HCT116 (cell line): ENCODE measurements around the gene CD93. TPM values are rescaled to one million over a fixed set of nuclear protein-coding genes. Genes with fewer than 3 reads are reported as not detected.

Source experiments
- ATAC-seq: fragments of 200-7000 bp; cut with Tn5 transposase; 2 replicates; pipeline ENCODE4 v1.9.1; 2020; ENCODE audit warnings: mild to moderate bottlenecking, moderate library complexity
- BruUV-seq: library from RNA; stranded (reverse); fragments of 400-500 nt; replicated peaks from 2 replicates; lab custom pipeline; 2021; lab: Mats Ljungman, UMichigan
- CTCF ChIA-PET: fragments of 300-600 bp; sonication (Branson Sonifier 250); formaldehyde crosslinking; loops from one replicate; lab custom pipeline; 2021; ENCODE audit warnings: antibody characterized with exemption; lab: Charles Lee
- POLR2A ChIA-PET: fragments of 300-600, 350-600 bp; sonication (Branson Sonifier 250); formaldehyde crosslinking; loops from one replicate; lab custom pipeline; 2021; ENCODE audit warnings: antibody characterized with exemption; lab: Charles Lee
- RAD21 ChIA-PET, 2 experiments: fragments of 300-600 bp; sonication (Branson Sonifier 250); formaldehyde crosslinking; loops; one replicate each; lab custom pipeline; 2023; ENCODE audit warnings: low total read pairs in 2 of 2; ENCODE audit not compliant: uncharacterized antibody in 2 of 2, unreplicated experiment in 2 of 2, low non-redundant PET in 1 of 2; lab: Charles Lee
- DNase-seq: peaks from one replicate; pipeline ENCODE4 v3.0.0-alpha.2; 2010; ENCODE audit warnings: low read depth, low spot score
- H2AFZ ChIP-seq: fragments of 200-600 bp; shearing (Covaris generic), sonication (generic); 2 replicates; pipeline ENCODE4 v1.6.1; 2017; ENCODE audit warnings: low read depth, mixed run types, mixed read lengths, antibody characterized with exemption, low read length; ENCODE audit not compliant: poor library complexity, severe bottlenecking
- H3K27ac ChIP-seq: 2 replicates; pipeline ENCODE4 v1.5.1; 2012; ENCODE audit warnings: low read depth, low read length
- H3K27me3 ChIP-seq: fragments of 200-600 bp; sonication (generic); 2 replicates; pipeline ENCODE4 v1.6.1; 2016; ENCODE audit warnings: mixed run types, low read length, mixed read lengths; ENCODE audit not compliant: insufficient read depth
- H3K36me3 ChIP-seq, 2 experiments: fragments of 200-500 bp in 1 of 2; fragments of 200-600 bp in 1 of 2; sonication (Bioruptor generic) in 1 of 2; sonication (generic) in 1 of 2; 2 replicates each; pipeline versions ENCODE4 v1.5.1 to v1.6.1; 2014 to 2016; ENCODE audit warnings: low read length in 2 of 2, inconsistent platforms in 1 of 2, mixed read lengths in 1 of 2, mixed run types in 1 of 2; ENCODE audit not compliant: insufficient read depth in 2 of 2, control insufficient read depth in 1 of 2
- H3K4me1 ChIP-seq, 2 experiments: fragments of 200-600 bp in 1 of 2; sonication (generic) in 1 of 2; 2 replicates each; pipeline versions ENCODE4 v1.5.1 to v1.6.1; 2012 to 2017; ENCODE audit warnings: low read length in 2 of 2, inconsistent platforms in 1 of 2, mild to moderate bottlenecking in 1 of 2, mixed read lengths in 1 of 2, mixed run types in 1 of 2, moderate library complexity in 1 of 2; ENCODE audit not compliant: insufficient read depth in 2 of 2, control insufficient read depth in 1 of 2
- H3K4me2 ChIP-seq: fragments of 200-600 bp; sonication (generic); 2 replicates; pipeline ENCODE4 v1.6.1; 2017; ENCODE audit warnings: mixed run types, low read length, mixed read lengths
- H3K4me3 ChIP-seq, 2 experiments: fragments of 200-600 bp in 1 of 2; sonication (generic) in 1 of 2; replicated peaks in 1 of 2; 2 replicates each; pipeline ENCODE4 v1.5.1; 2011 to 2016; ENCODE audit warnings: low read length in 2 of 2, control low read depth in 1 of 2, low read depth in 1 of 2, mild to moderate bottlenecking in 1 of 2, mixed read lengths in 1 of 2, mixed run types in 1 of 2
- H3K79me2 ChIP-seq: fragments of 200-600 bp; sonication (generic); 2 replicates; pipeline ENCODE4 v1.6.1; 2017; ENCODE audit warnings: mild to moderate bottlenecking, mixed run types, low read length, moderate library complexity, mixed read lengths; ENCODE audit not compliant: insufficient read depth
- H3K9ac ChIP-seq: fragments of 200-600 bp; sonication (generic); 2 replicates; pipeline ENCODE4 v1.6.1; 2016; ENCODE audit warnings: low read length, mixed read lengths
- H3K9me2 ChIP-seq: fragments of 200-600 bp; sonication (generic), shearing (Covaris generic); 2 replicates; pipeline ENCODE4 v1.6.1; 2017; ENCODE audit warnings: mixed run types, mild to moderate bottlenecking, moderate library complexity; ENCODE audit not compliant: insufficient read depth
- H3K9me3 ChIP-seq, 2 experiments: fragments of 200-500 bp in 1 of 2; fragments of 200-600 bp in 1 of 2; sonication (Bioruptor generic) in 1 of 2; sonication (generic) in 1 of 2; 2 replicates each; pipeline ENCODE4 v1.6.1; 2014 to 2017; ENCODE audit warnings: low read length in 2 of 2, mixed read lengths in 2 of 2, inconsistent platforms in 1 of 2, low read depth in 1 of 2, mild to moderate bottlenecking in 1 of 2, mixed run types in 1 of 2, moderate library complexity in 1 of 2; ENCODE audit not compliant: control insufficient read depth in 1 of 2, insufficient read depth in 1 of 2
- H4K20me1 ChIP-seq: fragments of 200-600 bp; sonication (generic), shearing (Covaris generic); 2 replicates; pipeline ENCODE4 v1.6.1; 2017; ENCODE audit warnings: mixed run types, mild to moderate bottlenecking, moderate library complexity; ENCODE audit not compliant: insufficient read depth
- CEBPB ChIP-seq: IDR thresholded peaks from 2 replicates; pipeline ENCODE4 v1.6.1; 2012; ENCODE audit warnings: low read depth
- REST ChIP-seq: IDR thresholded peaks from 2 replicates; pipeline ENCODE4 v1.6.1; 2012; ENCODE audit warnings: low read depth
- SIN3A ChIP-seq: IDR thresholded peaks from 2 replicates; pipeline ENCODE4 v1.6.1; 2012; ENCODE audit warnings: low read depth
- SP1 ChIP-seq: IDR thresholded peaks from 2 replicates; pipeline ENCODE4 v1.6.1; 2012; ENCODE audit warnings: low read depth
- TCF7L2 ChIP-seq: IDR thresholded peaks from 2 replicates; pipeline ENCODE4 v1.7.0; 2011; ENCODE audit warnings: borderline replicate concordance, inconsistent platforms; ENCODE audit not compliant: insufficient read depth, insufficient read length; ENCODE audit errors: extremely low read depth
- intact Hi-C: fragments of 100-400 bp; cut with micrococcal nuclease; formaldehyde crosslinking; loops from 2 replicates; pipeline ENCODE4 v1.10.0; 2022
- total RNA-seq: library from RNA; stranded (reverse); gene quantifications from one replicate; pipeline ENCODE4 v1.2.1, GENCODE V29; 2021; ENCODE audit not compliant: unreplicated experiment
- TF ChIP-seq, protein P1 (sequence below): IDR thresholded peaks from 2 replicates; pipeline ENCODE4 v1.6.1; 2012
- TF ChIP-seq, protein P2 (sequence below), 3 experiments: fragments of 200-600 bp in 1 of 3; sonication (generic) in 1 of 3; IDR thresholded peaks in 2 of 3; conservative IDR thresholded peaks in 1 of 3; 2 replicates each; pipeline ENCODE4 v1.5.1; 2012 to 2017; ENCODE audit warnings: low read depth in 2 of 3, low read length in 2 of 3, antibody characterized with exemption in 1 of 3, borderline replicate concordance in 1 of 3, control low read depth in 1 of 3, mild to moderate bottlenecking in 1 of 3, mixed read lengths in 1 of 3, mixed run types in 1 of 3, moderate library complexity in 1 of 3; ENCODE audit not compliant: insufficient read depth in 1 of 3

The CD93 gene
- total RNA-seq, 1 experiment from 2014 or later, result 0.07 TPM

- Histone ChIP-seq H3K4me3 (no peak overlapping the region), H3K9me2 (no peaks in the 10 kb centered on the region), H3K27ac (no peak overlapping the region), H2AFZ (no peak overlapping the region), H3K36me3 (no peaks in the 10 kb centered on the region; a peak in 1 of 4 replicates), H3K4me2 (no peak overlapping the region), H3K9me3 (no peaks in the 10 kb centered on the region), H4K20me1 (no peaks in the 10 kb centered on the region), H3K79me2 (no peaks in the 10 kb centered on the region), H3K27me3 (peaks cover 13% of the 10 kb centered on the region), H3K4me1 (no peaks in the 10 kb centered on the region), H3K9ac (no peak overlapping the region)
- TF ChIP-seq CEBPB (no peak), SIN3A (no peak), REST (no peak)
- TF ChIP-seq, protein P1, sequence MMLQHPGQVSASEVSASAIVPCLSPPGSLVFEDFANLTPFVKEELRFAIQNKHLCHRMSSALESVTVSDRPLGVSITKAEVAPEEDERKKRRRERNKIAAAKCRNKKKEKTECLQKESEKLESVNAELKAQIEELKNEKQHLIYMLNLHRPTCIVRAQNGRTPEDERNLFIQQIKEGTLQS, result no peak
- CTCF ChIA-PET, result interaction anchor here (1.2 kb wide), 1 partner anchor 23 kb away, joined by 3 read pairs; no protein-coding TSS in a partner anchor
- RAD21 ChIA-PET, result no interaction called here
- ATAC-seq (no peak), DNase-seq (no peak)
- BruUV-seq, result no TSS peak
- intact Hi-C loops, result no loop called here
- POLR2A ChIA-PET, result no interaction called here
Measured at GRCh38 chr20:23080521-23080920, 5.6 kb downstream of the CD93 start.

DNA sequence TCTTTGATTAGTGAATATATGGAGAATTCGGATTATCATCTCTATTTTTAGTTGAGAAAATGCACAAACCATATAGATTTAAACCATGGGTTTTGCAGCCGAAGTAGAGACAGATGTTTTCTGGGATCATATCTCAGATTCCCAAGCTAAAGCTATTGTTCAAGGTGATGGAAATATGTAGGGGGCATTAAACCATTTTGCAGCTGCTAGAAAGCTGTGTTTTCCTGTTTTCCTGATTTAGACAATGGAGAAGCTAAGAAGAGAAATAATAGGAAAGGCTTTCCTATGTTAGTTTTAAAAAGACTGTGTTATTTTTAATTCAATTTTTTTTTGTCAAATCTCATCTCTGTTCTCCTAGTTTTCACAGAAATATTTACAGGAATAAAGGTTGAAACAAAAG lies 6.2 kb downstream of the CD93 start:
- Histone ChIP-seq H3K9me2 (no peaks in the 10 kb centered on the region), H3K27me3 (peaks cover 13% of the 10 kb centered on the region), H3K4me1 (no peaks in the 10 kb centered on the region), H4K20me1 (no peaks in the 10 kb centered on the region), H3K79me2 (no peaks in the 10 kb centered on the region), H3K9ac (no peak overlapping the region), H3K4me3 (no peak overlapping the region), H3K9me3 (no peaks in the 10 kb centered on the region), H3K36me3 (no peaks in the 10 kb centered on the region; a peak in 1 of 4 replicates), H3K4me2 (no peak overlapping the region), H3K27ac (no peak overlapping the region), H2AFZ (no peak overlapping the region)
- no peak for TF ChIP-seq SP1
- TF ChIP-seq, protein P2, sequence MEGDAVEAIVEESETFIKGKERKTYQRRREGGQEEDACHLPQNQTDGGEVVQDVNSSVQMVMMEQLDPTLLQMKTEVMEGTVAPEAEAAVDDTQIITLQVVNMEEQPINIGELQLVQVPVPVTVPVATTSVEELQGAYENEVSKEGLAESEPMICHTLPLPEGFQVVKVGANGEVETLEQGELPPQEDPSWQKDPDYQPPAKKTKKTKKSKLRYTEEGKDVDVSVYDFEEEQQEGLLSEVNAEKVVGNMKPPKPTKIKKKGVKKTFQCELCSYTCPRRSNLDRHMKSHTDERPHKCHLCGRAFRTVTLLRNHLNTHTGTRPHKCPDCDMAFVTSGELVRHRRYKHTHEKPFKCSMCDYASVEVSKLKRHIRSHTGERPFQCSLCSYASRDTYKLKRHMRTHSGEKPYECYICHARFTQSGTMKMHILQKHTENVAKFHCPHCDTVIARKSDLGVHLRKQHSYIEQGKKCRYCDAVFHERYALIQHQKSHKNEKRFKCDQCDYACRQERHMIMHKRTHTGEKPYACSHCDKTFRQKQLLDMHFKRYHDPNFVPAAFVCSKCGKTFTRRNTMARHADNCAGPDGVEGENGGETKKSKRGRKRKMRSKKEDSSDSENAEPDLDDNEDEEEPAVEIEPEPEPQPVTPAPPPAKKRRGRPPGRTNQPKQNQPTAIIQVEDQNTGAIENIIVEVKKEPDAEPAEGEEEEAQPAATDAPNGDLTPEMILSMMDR (IDR thresholded peaks at IDR 0.05 in 2 of 3, conservative IDR thresholded peaks at IDR 0.05 in 1 of 3; ENCODE audit: borderline replicate concordance in 1 of 3, insufficient read depth in 1 of 3, low read depth in 2 of 3, low read length in 2 of 3), result no peak
- TF ChIP-seq TCF7L2, result no peak
- ATAC-seq, result no peak
- ChIA-PET CTCF (interaction anchor here (1.2 kb wide), 1 partner anchor 23 kb away, joined by 3 read pairs; no protein-coding TSS in a partner anchor), POLR2A (no interaction called here), RAD21 (no interaction called here)
- no peak for DNase-seq
- intact Hi-C loops, result loop anchor here (1.0 kb wide), 1 partner anchor 389 kb away; no protein-coding TSS in a partner anchor
- BruUV-seq, result no TSS peak
